Stimulated activated naive B cell treated with anti-CD40 and anti-IgM and Interleukin-4, amounts not matched to agents 10 μg/mL and 1 μg/mL and 100 μg/mL, for 72 hours (primary cell): ENCODE results near the gene ZDHHC19.
"Not testable (repeated sequence)": the region's sequence is repeated elsewhere in the genome, so short reads cannot be mapped to it uniquely, and the experiment has no call there.

Experiments
- ATAC-seq, 2 donors: fragments of 150-1000 bp; cut with Tn5 transposase; replicated peaks; 2 replicates each; pipeline ENCODE4 v1.10.0; 2021; ENCODE audit warnings: moderate library complexity in 1 of 2
- DNase-seq: peaks from one replicate; pipeline ENCODE4 v3.0.0; 2021
- H3K27ac Mint-ChIP-seq: one replicate; pipeline ENCODE4 v1.8.0; 2022; ENCODE audit warnings: mild to moderate bottlenecking, mixed read lengths
- H3K27me3 Mint-ChIP-seq, 2 donors: one replicate each; pipeline ENCODE4 v1.8.0; 2022; ENCODE audit warnings: mixed read lengths in 2 of 2
- H3K36me3 Mint-ChIP-seq, 2 donors: one replicate each; pipeline ENCODE4 v1.8.0; 2022; ENCODE audit warnings: mixed read lengths in 2 of 2, mild to moderate bottlenecking in 1 of 2
- H3K4me1 Mint-ChIP-seq, 2 donors: one replicate each; pipeline ENCODE4 v1.8.0; 2022; ENCODE audit warnings: mixed read lengths in 2 of 2, mild to moderate bottlenecking in 1 of 2
- H3K4me3 Mint-ChIP-seq, 2 donors: one replicate each; pipeline ENCODE4 v1.8.0; 2022; ENCODE audit warnings: mild to moderate bottlenecking in 2 of 2, mixed read lengths in 2 of 2, moderate library complexity in 1 of 2
- H3K9me3 Mint-ChIP-seq, 2 donors: one replicate each; pipeline ENCODE4 v1.8.0; 2022; ENCODE audit warnings: mixed read lengths in 2 of 2, mild to moderate bottlenecking in 1 of 2

Gene ZDHHC19

GRCh38 chr3:196184881-196185280 is 26.3 kb downstream of the ZDHHC19 start:
- Mint-ChIP-seq H3K27me3 (no peaks in the 10 kb centered on the region), H3K9me3 (no peaks in the 10 kb centered on the region), H3K4me3 (no peak overlapping the region), H3K36me3 (no peaks in the 10 kb centered on the region), H3K27ac (no peak overlapping the region), H3K4me1 (peaks cover 31 to 47% of the 10 kb centered on the region in 2 donors)
- DNase-seq (no peak), ATAC-seq (no peak)

GRCh38 chr3:196184169-196184432 is 27.1 kb downstream of the ZDHHC19 start:
- not testable (repeated sequence) for H3K9me3 Mint-ChIP-seq, H3K27me3 Mint-ChIP-seq, H3K4me3 Mint-ChIP-seq, DNase-seq, ATAC-seq, H3K27ac Mint-ChIP-seq, H3K36me3 Mint-ChIP-seq
- peaks cover 36 to 54% of the 10 kb centered on the region in 2 donors for H3K4me1 Mint-ChIP-seq

GRCh38 chr3:196181127-196181546 is 30.1 kb downstream of the ZDHHC19 start:
- H3K4me3 Mint-ChIP-seq, result no peak overlapping the region
- H3K36me3 Mint-ChIP-seq, result no peaks in the 10 kb centered on the region
- ATAC-seq (no peak), DNase-seq (no peak)
- no peaks in the 10 kb centered on the region for H3K9me3 Mint-ChIP-seq
- peaks cover 23 to 48% of the 10 kb centered on the region in 2 donors for H3K4me1 Mint-ChIP-seq
- peak overlapping the region; percentile 92 for H3K27ac Mint-ChIP-seq
- H3K27me3 Mint-ChIP-seq, result no peaks in the 10 kb centered on the region

GRCh38 chr3:196180346-196180745 is 30.9 kb downstream of the ZDHHC19 start:
- no peaks in the 10 kb centered on the region for H3K27me3 Mint-ChIP-seq
- ATAC-seq (no peak), DNase-seq (no peak)
- H3K27ac Mint-ChIP-seq, result peak overlapping the region; percentile 98
- peak overlapping the region; percentile 71 to 73 for H3K4me3 Mint-ChIP-seq
- peaks cover 23 to 48% of the 10 kb centered on the region in 2 donors for H3K4me1 Mint-ChIP-seq
- no peaks in the 10 kb centered on the region for H3K9me3 Mint-ChIP-seq
- H3K36me3 Mint-ChIP-seq, result no peaks in the 10 kb centered on the region

- Mint-ChIP-seq H3K4me3 (peak overlapping the region; percentile 71 to 73), H3K4me1 (peaks cover 23 to 48% of the 10 kb centered on the region in 2 donors), H3K36me3 (no peaks in the 10 kb centered on the region), H3K27ac (peak overlapping the region; percentile 98), H3K9me3 (no peaks in the 10 kb centered on the region), H3K27me3 (no peaks in the 10 kb centered on the region)
- ATAC-seq (peak; percentile 85 to 90), DNase-seq (peak; percentile 91)
Observed at GRCh38 chr3:196179380-196180308, 31.6 kb downstream of the ZDHHC19 start.

- H3K27ac Mint-ChIP-seq, result peak overlapping the region; percentile 98
- no peaks in the 10 kb centered on the region for H3K27me3 Mint-ChIP-seq
- peaks cover 24 to 48% of the 10 kb centered on the region in 2 donors for H3K4me1 Mint-ChIP-seq
- DNase-seq, result no peak
- H3K36me3 Mint-ChIP-seq, result no peaks in the 10 kb centered on the region
- H3K4me3 Mint-ChIP-seq, result peak overlapping the region; percentile 71 to 73
- no peaks in the 10 kb centered on the region for H3K9me3 Mint-ChIP-seq
- ATAC-seq, result no peak
Observed at GRCh38 chr3:196178993-196179379, 32.2 kb downstream of the ZDHHC19 start.

GRCh38 chr3:196177967-196178366 is 33.2 kb downstream of the ZDHHC19 start:
- no peak for ATAC-seq
- no peaks in the 10 kb centered on the region for H3K27me3 Mint-ChIP-seq
- DNase-seq, result no peak
- H3K27ac Mint-ChIP-seq, result no peak overlapping the region
- no peaks in the 10 kb centered on the region for H3K36me3 Mint-ChIP-seq
- H3K9me3 Mint-ChIP-seq, result no peaks in the 10 kb centered on the region
- no peak overlapping the region for H3K4me3 Mint-ChIP-seq
- H3K4me1 Mint-ChIP-seq, result peaks cover 18 to 38% of the 10 kb centered on the region in 2 donors

- Mint-ChIP-seq H3K27me3 (no peaks in the 10 kb centered on the region), H3K4me3 (no peak overlapping the region), H3K4me1 (peaks cover 17 to 34% of the 10 kb centered on the region in 2 donors), H3K36me3 (no peaks in the 10 kb centered on the region), H3K9me3 (no peaks in the 10 kb centered on the region), H3K27ac (no peak overlapping the region)
- ATAC-seq, result no peak
- no peak for DNase-seq
Observed at GRCh38 chr3:196177567-196177966, 33.6 kb downstream of the ZDHHC19 start.

- Mint-ChIP-seq H3K4me1 (peaks cover 13 to 22% of the 10 kb centered on the region in 2 donors), H3K27me3 (no peaks in the 10 kb centered on the region)
- DNase-seq, result no peak
Observed at GRCh38 chr3:196175722-196176121, 35.5 kb downstream of the ZDHHC19 start.

GRCh38 chr3:196175116-196175625 is 36.0 kb downstream of the ZDHHC19 start:
- H3K36me3 Mint-ChIP-seq, result peaks cover 0 to 3% of the 10 kb centered on the region in 2 donors
- H3K27me3 Mint-ChIP-seq, result no peaks in the 10 kb centered on the region
- H3K4me3 Mint-ChIP-seq, result no peak overlapping the region
- H3K4me1 Mint-ChIP-seq, result peaks cover 13 to 23% of the 10 kb centered on the region in 2 donors
- no peak for ATAC-seq
- H3K9me3 Mint-ChIP-seq, result peaks cover 0 to 3% of the 10 kb centered on the region in 2 donors
- no peak for DNase-seq
- no peak overlapping the region for H3K27ac Mint-ChIP-seq

More at GRCh38 chr3:196175722-196176121, 35.5 kb downstream of the ZDHHC19 start:
- Mint-ChIP-seq H3K9me3 (peaks cover 0 to 2% of the 10 kb centered on the region in 2 donors), H3K36me3 (peaks cover 0 to 2% of the 10 kb centered on the region in 2 donors), H3K27ac (no peak overlapping the region), H3K4me3 (no peak overlapping the region)
- ATAC-seq, result no peak

- peaks cover 0 to 3% of the 10 kb centered on the region in 2 donors for H3K36me3 Mint-ChIP-seq
- H3K4me1 Mint-ChIP-seq, result peaks cover 8 to 18% of the 10 kb centered on the region in 2 donors
- no peak overlapping the region for H3K27ac Mint-ChIP-seq
- ATAC-seq (no peak), DNase-seq (no peak)
- no peak overlapping the region for H3K4me3 Mint-ChIP-seq
- peaks cover 0 to 3% of the 10 kb centered on the region in 2 donors for H3K9me3 Mint-ChIP-seq
- no peaks in the 10 kb centered on the region for H3K27me3 Mint-ChIP-seq
Observed at GRCh38 chr3:196174652-196175051, 36.5 kb downstream of the ZDHHC19 start.

- not testable (repeated sequence) for H3K4me3 Mint-ChIP-seq, H3K27me3 Mint-ChIP-seq, H3K9me3 Mint-ChIP-seq, H3K27ac Mint-ChIP-seq, ATAC-seq, H3K36me3 Mint-ChIP-seq, H3K4me1 Mint-ChIP-seq, DNase-seq
Observed at GRCh38 chr3:196170296-196170695, 40.9 kb downstream of the ZDHHC19 start.

GRCh38 chr3:196169836-196170240 is 41.4 kb downstream of the ZDHHC19 start:
- H3K4me3 Mint-ChIP-seq, result no peak overlapping the region
- H3K9me3 Mint-ChIP-seq, result peaks cover 0 to 3% of the 10 kb centered on the region in 2 donors
- ATAC-seq (no peak), DNase-seq (no peak)
- peaks cover 4 to 8% of the 10 kb centered on the region in 2 donors for H3K4me1 Mint-ChIP-seq
- no peaks in the 10 kb centered on the region for H3K27me3 Mint-ChIP-seq
- no peak overlapping the region for H3K27ac Mint-ChIP-seq
- H3K36me3 Mint-ChIP-seq, result peaks cover 0 to 3% of the 10 kb centered on the region in 2 donors

- Mint-ChIP-seq H3K27me3 (no peaks in the 10 kb centered on the region), H3K9me3 (peaks cover 0 to 3% of the 10 kb centered on the region in 2 donors), H3K4me3 (no peak overlapping the region), H3K36me3 (peaks cover 0 to 3% of the 10 kb centered on the region in 2 donors), H3K4me1 (peaks cover 3 to 8% of the 10 kb centered on the region in 2 donors), H3K27ac (no peak overlapping the region)
- DNase-seq (no peak), ATAC-seq (no peak)
Observed at GRCh38 chr3:196168808-196169391, 42.3 kb downstream of the ZDHHC19 start.
